HUES6 (cell line): ENCODE measurements around the gene MALRD1.

ENCODE experiments used
- H3K27ac ChIP-seq: 2 replicates; pipeline ENCODE4 v1.7.0; 2013; ENCODE audit warnings: low read depth, mild to moderate bottlenecking, low read length, inconsistent platforms
- H3K27me3 ChIP-seq: 2 replicates; pipeline ENCODE4 v1.6.1; 2013; ENCODE audit warnings: low read length; ENCODE audit not compliant: control insufficient read depth, insufficient read depth
- H3K36me3 ChIP-seq: 2 replicates; pipeline ENCODE4 v1.6.1; 2013; ENCODE audit warnings: low read length; ENCODE audit not compliant: control insufficient read depth, insufficient read depth
- H3K4me1 ChIP-seq: 2 replicates; pipeline ENCODE4 v1.6.1; 2013; ENCODE audit warnings: low read length; ENCODE audit not compliant: control insufficient read depth, insufficient read depth
- H3K4me3 ChIP-seq: 2 replicates; pipeline ENCODE4 v1.5.1; 2013; ENCODE audit warnings: low read depth, low read length
- H3K9ac ChIP-seq: one replicate; pipeline ENCODE4 v1.6.1; 2013; ENCODE audit warnings: mild to moderate bottlenecking, low read length
- H3K9me3 ChIP-seq: 2 replicates; pipeline ENCODE4 v1.6.1; 2013; ENCODE audit warnings: low read depth, low read length; ENCODE audit not compliant: control insufficient read depth, insufficient read depth

Gene MALRD1

DNA sequence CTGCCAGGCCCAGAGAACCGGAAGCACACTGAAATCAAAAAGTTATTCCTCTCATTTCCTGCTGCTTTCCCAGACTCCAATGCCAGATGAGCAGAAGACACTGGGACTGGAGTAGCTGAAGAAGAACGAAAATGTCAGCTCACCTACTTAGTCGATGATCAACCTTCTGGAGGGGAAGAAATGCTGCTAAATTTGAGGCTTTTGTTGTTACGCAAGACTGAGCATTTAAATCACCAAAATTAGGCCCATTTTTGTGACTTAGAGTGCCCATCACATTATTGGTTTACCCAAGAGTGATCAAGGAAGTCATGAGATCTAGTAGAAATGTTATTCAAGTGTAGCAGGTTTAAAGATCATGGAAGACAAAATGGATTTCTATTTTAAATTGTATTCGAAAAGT, 585.6 kb downstream of the MALRD1 start:
- Histone ChIP-seq H3K4me3 (no peak overlapping the region), H3K27ac (no peak overlapping the region), H3K9me3 (no peaks in the 10 kb centered on the region), H3K27me3 (no peaks in the 10 kb centered on the region), H3K4me1 (peaks cover 8% of the 10 kb centered on the region; the same call in 1 of the 2 replicates), H3K36me3 (no peaks in the 10 kb centered on the region), H3K9ac (no peak overlapping the region)

- Histone ChIP-seq H3K27ac (no peak overlapping the region), H3K4me1 (no peaks in the 10 kb centered on the region), H3K9ac (no peak overlapping the region), H3K27me3 (no peaks in the 10 kb centered on the region), H3K4me3 (no peak overlapping the region), H3K9me3 (no peaks in the 10 kb centered on the region), H3K36me3 (no peaks in the 10 kb centered on the region)
These were observed 589.7 kb downstream of the MALRD1 start for GRCh38 chr10:19638182-19638895.

- no peaks in the 10 kb centered on the region for H3K27me3 ChIP-seq
- no peak overlapping the region for H3K27ac ChIP-seq
- H3K36me3 ChIP-seq, result no peaks in the 10 kb centered on the region
- no peaks in the 10 kb centered on the region for H3K9me3 ChIP-seq
- H3K4me3 ChIP-seq, result no peak overlapping the region
- no peaks in the 10 kb centered on the region for H3K4me1 ChIP-seq
- no peak overlapping the region for H3K9ac ChIP-seq
These were observed 590.3 kb downstream of the MALRD1 start for GRCh38 chr10:19638896-19639233.

DNA sequence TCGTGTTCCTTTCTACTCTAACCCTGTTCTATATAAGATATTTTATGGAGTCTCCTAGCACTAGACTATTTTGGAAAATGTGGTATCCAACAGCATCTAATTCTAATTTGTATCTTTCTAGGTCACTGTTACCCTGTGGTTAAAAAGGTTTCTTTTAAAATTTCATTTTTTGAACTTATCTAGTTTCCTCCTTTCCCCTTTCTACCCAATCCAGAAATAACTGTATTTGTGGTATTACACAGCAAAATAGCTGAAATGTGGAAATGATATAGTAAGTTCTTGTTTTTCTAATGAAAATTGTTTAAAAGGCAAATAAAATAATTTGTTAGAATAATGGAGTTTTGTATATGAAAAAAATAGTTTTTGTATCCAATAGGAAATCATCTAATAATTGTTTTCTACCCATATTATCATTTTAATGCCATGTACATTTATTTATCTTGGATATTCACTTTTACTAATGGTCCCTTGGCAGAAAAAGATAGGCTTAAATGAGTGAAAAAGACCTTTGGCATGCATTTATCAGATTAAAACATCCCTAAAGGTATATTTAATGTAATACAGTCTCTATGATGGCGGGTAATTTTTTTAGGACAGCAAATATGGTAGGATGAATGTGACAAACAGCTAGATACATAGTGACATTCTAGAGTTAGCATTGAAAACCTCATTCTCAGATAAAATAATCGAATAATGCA, 592.1 kb downstream of the MALRD1 start:
- Histone ChIP-seq H3K36me3 (no peaks in the 10 kb centered on the region), H3K9me3 (no peaks in the 10 kb centered on the region), H3K27me3 (no peaks in the 10 kb centered on the region), H3K4me3 (no peak overlapping the region), H3K27ac (no peak overlapping the region), H3K4me1 (no peaks in the 10 kb centered on the region), H3K9ac (no peak overlapping the region)

DNA sequence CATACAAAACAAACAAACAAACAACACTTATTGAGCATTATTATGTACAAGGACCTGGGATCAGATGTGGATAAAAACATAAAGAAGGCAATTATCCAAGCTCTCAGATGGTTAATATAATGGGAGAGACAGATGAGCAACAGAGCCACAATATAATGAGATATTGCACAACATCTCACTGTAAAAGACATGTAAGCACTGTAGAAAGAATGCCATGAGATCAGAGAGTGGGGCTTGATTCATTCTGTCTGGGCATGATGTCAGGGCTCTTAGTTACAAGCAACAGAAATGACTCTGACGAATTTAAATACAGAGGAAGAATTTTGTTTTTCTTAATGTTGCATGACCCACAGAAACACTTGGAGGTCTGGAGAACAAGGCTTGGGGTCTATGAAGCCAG, 602.9 kb downstream of the MALRD1 start:
- no peaks in the 10 kb centered on the region for H3K36me3 ChIP-seq
- H3K4me3 ChIP-seq, result no peak overlapping the region
- H3K4me1 ChIP-seq, result no peaks in the 10 kb centered on the region
- no peak overlapping the region for H3K9ac ChIP-seq
- H3K27me3 ChIP-seq, result no peaks in the 10 kb centered on the region
- H3K9me3 ChIP-seq, result no peaks in the 10 kb centered on the region
- H3K27ac ChIP-seq, result no peak overlapping the region

GRCh38 chr10:19652750-19653149, 604.1 kb downstream of the MALRD1 start:
- H3K27ac ChIP-seq, result no peak overlapping the region

GRCh38 chr10:19653931-19654330, 605.3 kb downstream of the MALRD1 start:
- Histone ChIP-seq H3K4me1 (no peaks in the 10 kb centered on the region), H3K27ac (no peak overlapping the region), H3K4me3 (no peak overlapping the region), H3K27me3 (no peaks in the 10 kb centered on the region), H3K36me3 (no peaks in the 10 kb centered on the region), H3K9me3 (no peaks in the 10 kb centered on the region), H3K9ac (no peak overlapping the region)

More at GRCh38 chr10:19652750-19653149, 604.1 kb downstream of the MALRD1 start:
- Histone ChIP-seq H3K9ac (no peak overlapping the region), H3K9me3 (no peaks in the 10 kb centered on the region), H3K36me3 (no peaks in the 10 kb centered on the region), H3K27me3 (no peaks in the 10 kb centered on the region), H3K4me3 (no peak overlapping the region), H3K4me1 (no peaks in the 10 kb centered on the region)

- no peak overlapping the region for H3K9ac ChIP-seq
- no peaks in the 10 kb centered on the region for H3K9me3 ChIP-seq
- no peaks in the 10 kb centered on the region for H3K27me3 ChIP-seq
- no peak overlapping the region for H3K4me3 ChIP-seq
- H3K27ac ChIP-seq, result no peak overlapping the region
- H3K36me3 ChIP-seq, result no peaks in the 10 kb centered on the region
- no peaks in the 10 kb centered on the region for H3K4me1 ChIP-seq
These were observed 606.0 kb downstream of the MALRD1 start for GRCh38 chr10:19654576-19654975.

DNA sequence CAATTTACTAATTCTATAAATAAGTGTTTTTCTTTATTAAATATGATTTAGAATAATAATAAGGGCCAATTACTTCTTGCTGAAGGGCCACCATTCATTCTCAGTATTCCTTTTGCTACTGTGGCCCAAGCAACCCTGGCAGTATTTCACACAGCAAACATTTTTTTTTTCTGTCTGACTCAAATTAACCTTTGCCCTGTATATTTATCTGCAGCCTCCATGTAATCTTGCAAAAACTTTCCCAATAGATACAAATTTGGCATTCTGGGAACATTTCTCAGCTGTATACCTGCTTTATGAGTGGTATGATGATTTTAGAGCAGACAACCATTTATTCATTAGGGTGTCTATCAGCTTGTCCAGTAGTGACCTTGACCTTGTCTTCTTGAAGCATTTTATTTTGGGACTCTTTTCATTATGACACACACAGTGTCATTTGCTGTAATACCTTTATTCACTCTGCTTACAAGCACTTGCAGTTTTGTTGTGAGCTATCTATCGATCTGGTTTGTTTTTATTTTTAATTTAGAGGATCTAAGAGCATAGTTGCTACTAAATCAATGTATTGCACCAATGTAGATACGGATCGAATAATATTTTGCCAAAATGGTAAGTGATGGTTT, 607.9 kb downstream of the MALRD1 start:
- H3K4me1 ChIP-seq, result no peaks in the 10 kb centered on the region
- H3K27me3 ChIP-seq, result no peaks in the 10 kb centered on the region
- H3K9ac ChIP-seq, result no peak overlapping the region
- H3K27ac ChIP-seq, result no peak overlapping the region
- no peaks in the 10 kb centered on the region for H3K9me3 ChIP-seq
- H3K4me3 ChIP-seq, result no peak overlapping the region
- no peaks in the 10 kb centered on the region for H3K36me3 ChIP-seq

DNA sequence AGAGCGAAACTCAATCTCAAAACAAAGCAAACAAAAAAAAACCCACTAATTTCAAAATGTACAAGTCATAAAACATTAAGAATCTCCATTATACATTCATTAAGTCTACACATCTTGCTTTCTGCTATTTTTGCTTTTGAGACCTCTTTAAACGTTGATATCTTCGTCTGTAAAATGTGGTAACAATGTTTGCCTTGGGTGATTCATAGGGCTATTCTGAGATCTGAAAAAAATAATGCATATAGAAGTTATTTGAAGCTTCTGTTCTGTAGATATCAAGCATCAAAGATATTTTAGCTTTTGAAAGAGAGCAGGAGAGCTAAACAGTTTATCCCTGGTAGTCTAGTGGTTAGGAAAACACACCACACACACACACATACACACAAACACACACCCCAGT, 609.5 kb downstream of the MALRD1 start:
- no peaks in the 10 kb centered on the region for H3K4me1 ChIP-seq

DNA sequence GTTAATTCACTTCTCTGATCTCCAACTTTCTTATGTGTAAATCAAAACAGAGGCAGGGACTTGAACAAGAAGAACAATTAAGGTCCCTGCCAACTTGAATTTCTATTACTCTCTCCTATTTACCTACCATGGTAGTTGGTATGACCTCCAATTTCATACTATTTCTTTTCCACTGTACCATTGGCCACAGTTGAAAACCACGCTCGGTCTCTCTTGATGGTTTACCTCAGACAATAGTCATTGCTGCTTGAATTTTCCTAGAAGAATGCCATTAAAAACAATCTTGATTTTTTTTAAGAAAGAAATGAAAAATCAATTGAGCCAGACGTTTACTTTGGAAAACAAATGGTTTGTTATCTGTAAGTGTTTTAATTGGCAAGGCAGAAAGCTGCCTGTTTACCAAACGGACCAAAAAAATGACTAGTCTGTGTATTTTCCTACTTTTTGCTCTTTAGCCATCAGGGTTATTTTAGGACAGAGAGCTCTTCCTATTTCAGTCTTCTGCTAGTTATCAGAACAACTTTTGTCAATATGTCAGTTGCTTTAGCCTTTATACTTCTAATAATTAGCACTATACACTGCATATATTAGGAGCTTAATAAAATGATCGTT, 610.1 kb downstream of the MALRD1 start:
- H3K4me3 ChIP-seq, result no peak overlapping the region
- H3K9ac ChIP-seq, result no peak overlapping the region
- H3K36me3 ChIP-seq, result no peaks in the 10 kb centered on the region
- no peak overlapping the region for H3K27ac ChIP-seq
- no peaks in the 10 kb centered on the region for H3K27me3 ChIP-seq
- H3K4me1 ChIP-seq, result no peaks in the 10 kb centered on the region
- H3K9me3 ChIP-seq, result no peaks in the 10 kb centered on the region

More for the DNA sequence above, 609.5 kb downstream of the MALRD1 start:
- Histone ChIP-seq H3K27me3 (no peaks in the 10 kb centered on the region), H3K27ac (no peak overlapping the region), H3K9me3 (no peaks in the 10 kb centered on the region), H3K4me3 (no peak overlapping the region), H3K9ac (no peak overlapping the region), H3K36me3 (no peaks in the 10 kb centered on the region)
